Measurements from ENCODE around the gene ALAS2.
"Not testable (repeated sequence)": the region's sequence is repeated elsewhere in the genome, so short reads cannot be mapped to it uniquely, and the experiment has no call there.

The ALAS2 gene

GRCh38 chrX:55030271-55031205 is at the start of gene ALAS2:
TSS of gene ALAS2 (minus strand) at chrX:55030977. CDS start at chrX:55026000, 4,977 bp downstream.
- DNase-seq = no peak

GRCh38 chrX:55074851-55075467 is 44.2 kb upstream of the ALAS2 start, which contains the start of gene PAGE2B:
TSS of gene PAGE2B (plus strand) at chrX:55075030. CDS start at chrX:55076042, 1,012 bp downstream.
- no peak for DNase-seq

- DNase-seq = no peak
These were observed 41.5 kb upstream of the ALAS2 start for GRCh38 chrX:55072286-55072685.

- DNase-seq = not testable (repeated sequence)
These were observed 36.4 kb upstream of the ALAS2 start for GRCh38 chrX:55067180-55067579.

- peak; percentile 13 for DNase-seq
These were observed 27.0 kb upstream of the ALAS2 start for GRCh38 chrX:55057675-55058249.

GRCh38 chrX:55056820-55057674 is 26.3 kb upstream of the ALAS2 start:
- peak; percentile 1 for DNase-seq

- DNase-seq = not testable (repeated sequence)
These were observed 19.8 kb upstream of the ALAS2 start for GRCh38 chrX:55050599-55050998.

GRCh38 chrX:55041514-55041913 is 10.7 kb upstream of the ALAS2 start:
- DNase-seq = no peak

- no peak for DNase-seq
These were observed 8.7 kb upstream of the ALAS2 start for GRCh38 chrX:55039471-55039870.

GRCh38 chrX:55033429-55033828 is 2.7 kb upstream of the ALAS2 start:
- no peak for DNase-seq

GRCh38 chrX:55029291-55029690 is 1.5 kb downstream of the ALAS2 start:
- no peak for DNase-seq

GRCh38 chrX:55028611-55029010 is 2.2 kb downstream of the ALAS2 start:
- no peak for DNase-seq

GRCh38 chrX:55028040-55028439 is 2.7 kb downstream of the ALAS2 start:
- no peak for DNase-seq

GRCh38 chrX:55026840-55027239 is 3.9 kb downstream of the ALAS2 start:
- DNase-seq = no peak

- DNase-seq = no peak
These were observed 4.6 kb downstream of the ALAS2 start for GRCh38 chrX:55026143-55026542.

- DNase-seq = no peak
These were observed 15.9 kb downstream of the ALAS2 start for GRCh38 chrX:55014897-55015299.

GRCh38 chrX:55011294-55011693 is 19.5 kb downstream of the ALAS2 start:
- no peak for DNase-seq

GRCh38 chrX:55008571-55009358 is 22.0 kb downstream of the ALAS2 start:
- peak; percentile 59 for DNase-seq

GRCh38 chrX:55007656-55008055 is 23.1 kb downstream of the ALAS2 start:
- DNase-seq = peak; percentile 62

- no peak for DNase-seq
These were observed 23.8 kb downstream of the ALAS2 start for GRCh38 chrX:55006827-55007621.

- no peak for DNase-seq
These were observed 25.5 kb downstream of the ALAS2 start for GRCh38 chrX:55005256-55005655.

Data from fibroblast of skin of right quadriceps (primary cell).